ENCODE measurements around the gene CNNM3.

CNNM3 gene

DNA sequence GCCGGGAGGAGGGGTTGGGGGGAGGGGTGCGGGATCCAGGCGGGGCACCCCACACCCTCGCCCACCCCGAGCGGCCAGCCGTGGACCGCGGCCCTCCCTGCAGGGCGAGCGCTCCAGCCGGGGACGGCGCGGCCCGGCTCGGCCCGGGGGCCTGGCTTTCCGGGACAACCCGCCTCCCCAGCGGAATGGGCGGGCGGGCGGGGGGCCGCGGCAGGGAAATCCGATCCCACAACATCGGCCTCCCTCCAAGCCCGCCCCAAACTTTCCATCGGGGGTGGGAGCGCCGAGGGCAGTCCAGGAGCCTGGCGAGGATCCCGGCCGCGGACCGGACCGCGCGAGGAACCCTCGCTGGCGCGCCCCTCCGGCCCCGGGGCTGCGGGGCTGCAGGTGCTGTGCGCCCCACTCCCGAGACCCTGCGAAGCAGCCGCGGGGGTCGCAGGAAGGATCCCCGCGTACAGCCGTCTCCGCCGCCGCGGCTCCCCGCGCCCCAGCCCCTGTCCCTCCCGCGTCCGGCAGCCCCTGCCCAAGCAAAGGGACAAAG, 53.3 kb downstream of the CNNM3 start:
- Histone ChIP-seq H3K9ac (ENCODE audit: low read length in 5 of 5) (peak overlapping the region in 4 of 5 donors; percentile 53 to 84 (median 80)), H3K4me3 (ENCODE audit: low read depth in 1 of 5, low read length in 5 of 5) (peak overlapping the region in 4 of 5 donors; percentile 62 to 80 (median 74)), H3K36me3 (ENCODE audit: control insufficient read depth in 5 of 5, insufficient read depth in 5 of 5, low read length in 5 of 5) (peaks cover 0 to 26% (median 21%) of the 10 kb centered on the region in 5 donors), H3K27me3 (ENCODE audit: control insufficient read depth in 5 of 5, insufficient read depth in 4 of 5, low read length in 5 of 5) (no peaks in the 10 kb centered on the region), H3K9me3 (ENCODE audit: control insufficient read depth in 5 of 5, low read length in 5 of 5) (no peaks in the 10 kb centered on the region), H3K27ac (ENCODE audit: low read depth, low read length) (peak overlapping the region; percentile 77), H3K4me1 (ENCODE audit: control insufficient read depth in 5 of 5, insufficient read depth in 5 of 5, low read length in 5 of 5) (peaks cover 10 to 69% (median 51%) of the 10 kb centered on the region in 5 donors)

DNA sequence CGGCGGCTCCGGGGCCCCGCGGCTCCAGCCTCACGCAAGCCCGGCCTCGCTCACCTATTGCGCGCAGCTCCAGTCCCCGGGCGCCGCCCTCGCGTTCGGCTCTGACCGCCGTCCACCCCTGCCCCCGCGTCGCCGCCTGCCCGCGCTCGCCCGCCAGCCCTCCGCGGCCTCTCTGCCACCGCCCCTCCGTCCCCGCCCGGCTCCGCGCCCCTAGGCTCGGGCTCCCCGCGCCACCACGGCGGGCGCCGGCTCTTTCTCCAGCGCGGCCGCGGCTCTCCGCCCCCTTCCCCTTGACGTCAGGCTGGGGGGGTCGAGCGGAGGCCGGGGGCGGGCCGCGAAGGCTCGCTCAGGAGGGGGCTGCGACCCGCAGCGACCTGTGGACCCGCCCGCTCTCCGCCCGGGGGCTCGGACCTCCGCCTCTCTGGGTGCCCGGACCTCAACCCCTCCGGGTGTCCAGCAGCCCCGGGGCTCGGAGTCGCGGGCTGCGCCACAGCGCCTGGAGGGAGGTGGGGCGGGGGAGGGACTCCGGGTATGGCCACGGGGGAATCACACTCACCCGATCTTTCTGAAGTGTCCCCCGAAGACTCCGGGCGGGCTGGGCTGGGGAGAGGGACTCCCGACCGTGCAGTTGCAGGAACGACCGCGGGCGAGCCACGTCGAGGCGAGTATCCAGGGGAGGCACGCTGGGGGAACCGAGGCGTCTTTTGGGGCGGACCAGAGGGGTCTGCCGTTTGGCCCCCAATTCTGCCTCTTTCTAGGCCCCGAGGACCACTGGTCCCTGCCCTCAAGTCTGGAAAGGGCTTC, 54.0 kb downstream of the CNNM3 start, which contains the start of gene SEMA4C:
TSS of gene SEMA4C (minus strand) at position 259 of the 804 bp plus-strand sequence. CDS start 2,194 bp downstream, outside the sequence.
- Histone ChIP-seq H3K4me3 (ENCODE audit: low read depth in 1 of 5, low read length in 5 of 5) (peak within 1 kb of the TSS; percentile 62 to 80 (median 69)), H3K27me3 (ENCODE audit: control insufficient read depth in 5 of 5, insufficient read depth in 4 of 5, low read length in 5 of 5) (no peaks in the 10 kb centered on the region), H3K4me1 (ENCODE audit: control insufficient read depth in 5 of 5, insufficient read depth in 5 of 5, low read length in 5 of 5) (peaks cover 10 to 76% (median 57%) of the 10 kb centered on the region in 5 donors), H3K27ac (ENCODE audit: low read depth, low read length) (peak within 1 kb of the TSS; percentile 77), H3K9ac (ENCODE audit: low read length in 5 of 5) (peak within 1 kb of the TSS in 4 of 5 donors; percentile 73 to 84 (median 80)), H3K9me3 (ENCODE audit: control insufficient read depth in 5 of 5, low read length in 5 of 5) (no peaks in the 10 kb centered on the region), H3K36me3 (ENCODE audit: control insufficient read depth in 5 of 5, insufficient read depth in 5 of 5, low read length in 5 of 5) (peaks cover 0 to 20% (median 14%) of the 10 kb centered on the region in 5 donors)

DNA sequence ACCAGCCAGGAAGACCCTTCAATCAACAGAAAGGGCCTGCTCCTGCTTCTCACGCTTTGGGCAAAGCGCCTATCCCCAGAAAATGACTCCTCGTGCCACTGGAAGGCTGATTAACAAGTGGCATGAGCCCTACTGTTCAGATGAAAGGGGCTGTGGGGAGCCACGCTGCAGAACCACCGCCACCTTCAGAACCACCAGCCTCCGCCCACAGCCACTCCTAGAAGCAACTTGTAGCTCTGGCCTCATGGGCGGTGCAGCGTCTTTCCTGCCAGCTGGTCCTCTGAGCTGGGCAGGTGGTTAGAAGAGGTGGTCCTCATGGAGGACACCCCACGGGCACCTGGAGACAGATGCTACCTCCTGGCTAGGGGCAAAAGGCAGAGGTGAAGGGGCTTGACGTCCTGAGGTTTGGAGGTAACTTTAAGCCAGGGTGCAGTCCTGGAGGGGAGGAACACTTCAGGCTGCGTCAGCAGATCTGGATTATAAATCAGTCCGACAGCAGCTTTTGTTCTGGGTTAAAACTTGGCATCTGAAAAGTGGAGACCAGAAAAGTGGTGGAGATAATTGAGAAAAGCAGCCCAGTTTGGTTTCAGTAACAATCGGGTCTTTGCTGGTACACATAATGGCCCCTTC, 54.7 kb downstream of the CNNM3 start:
- Histone ChIP-seq H3K4me1 (ENCODE audit: control insufficient read depth in 5 of 5, insufficient read depth in 5 of 5, low read length in 5 of 5) (peaks cover 10 to 75% (median 58%) of the 10 kb centered on the region in 5 donors), H3K27me3 (ENCODE audit: control insufficient read depth in 5 of 5, insufficient read depth in 4 of 5, low read length in 5 of 5) (no peaks in the 10 kb centered on the region), H3K27ac (ENCODE audit: low read depth, low read length) (peak overlapping the region; percentile 49), H3K36me3 (ENCODE audit: control insufficient read depth in 5 of 5, insufficient read depth in 5 of 5, low read length in 5 of 5) (peaks cover 0 to 13% (median 7%) of the 10 kb centered on the region in 5 donors), H3K9ac (ENCODE audit: low read length in 5 of 5) (peak overlapping the region in 3 of 5 donors; percentile 24 to 73 (median 73)), H3K9me3 (ENCODE audit: control insufficient read depth in 5 of 5, low read length in 5 of 5) (no peaks in the 10 kb centered on the region), H3K4me3 (ENCODE audit: low read depth in 1 of 5, low read length in 5 of 5) (peak overlapping the region; percentile 62 to 80 (median 69))

DNA sequence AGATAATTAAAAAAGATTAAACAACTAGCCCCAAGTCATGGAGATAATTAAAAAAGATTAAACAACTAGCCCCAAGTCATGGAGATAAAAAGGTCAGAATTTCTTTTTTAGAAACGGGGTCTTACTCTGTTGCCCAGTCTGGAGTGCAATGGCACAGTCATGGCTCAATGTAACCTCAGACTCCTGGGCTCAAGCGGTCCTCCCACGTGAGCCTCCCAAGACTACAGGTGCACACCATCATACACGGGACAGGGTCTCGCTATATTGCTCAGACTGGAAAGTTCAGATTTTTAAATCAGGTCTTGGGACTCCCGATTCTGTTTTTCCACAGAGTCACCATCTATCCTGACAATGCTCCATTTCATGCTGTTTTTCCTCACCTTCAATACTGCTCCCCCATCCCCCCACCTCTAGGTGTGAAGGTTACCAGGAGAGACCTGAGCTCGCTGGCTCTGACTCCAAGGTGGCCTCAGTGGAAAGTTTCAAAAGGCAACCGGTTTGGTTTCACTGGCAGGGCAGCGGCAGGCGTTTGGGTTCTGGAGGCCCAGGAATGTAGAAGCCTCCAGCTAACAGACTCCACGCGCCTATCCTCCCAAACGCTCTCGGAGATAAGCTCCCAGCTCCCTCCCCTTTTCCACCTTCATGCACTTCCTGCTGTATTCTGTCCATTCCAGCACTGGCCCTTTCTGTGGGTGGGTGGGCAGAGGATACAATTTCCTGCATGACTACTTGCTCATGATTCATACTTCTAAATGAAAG, 56.7 kb downstream of the CNNM3 start:
- Histone ChIP-seq H3K9me3 (ENCODE audit: control insufficient read depth in 5 of 5, low read length in 5 of 5) (no peaks in the 10 kb centered on the region), H3K27me3 (ENCODE audit: control insufficient read depth in 5 of 5, insufficient read depth in 4 of 5, low read length in 5 of 5) (no peaks in the 10 kb centered on the region), H3K4me3 (ENCODE audit: low read depth in 1 of 5, low read length in 5 of 5) (no peak overlapping the region), H3K9ac (ENCODE audit: low read length in 5 of 5) (no peak overlapping the region), H3K36me3 (ENCODE audit: control insufficient read depth in 5 of 5, insufficient read depth in 5 of 5, low read length in 5 of 5) (no peaks in the 10 kb centered on the region), H3K4me1 (ENCODE audit: control insufficient read depth in 5 of 5, insufficient read depth in 5 of 5, low read length in 5 of 5) (peaks cover 3 to 55% (median 38%) of the 10 kb centered on the region in 5 donors), H3K27ac (ENCODE audit: low read depth, low read length) (peak overlapping the region; percentile 76)

DNA sequence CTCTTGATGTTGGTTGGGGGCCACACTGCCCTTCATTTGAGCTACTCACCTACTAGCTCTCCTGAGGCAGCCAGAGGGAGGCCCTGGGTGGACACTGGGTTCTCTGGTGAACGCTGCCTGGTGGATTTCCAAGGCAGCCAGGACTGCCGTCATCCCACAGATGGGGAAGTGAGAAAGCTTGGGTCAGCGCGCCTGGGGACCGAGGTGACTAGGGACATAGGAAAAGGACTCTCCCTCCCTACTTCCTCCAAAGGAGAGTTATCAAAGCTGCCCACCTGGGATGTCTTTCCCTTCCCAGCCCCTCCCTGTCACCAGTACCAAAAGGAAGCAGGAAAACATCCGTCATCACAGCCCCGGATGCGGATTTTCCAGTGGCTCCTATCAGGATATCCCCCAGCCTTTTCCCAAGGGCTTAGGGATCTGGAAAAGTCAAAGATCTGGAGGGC, 57.6 kb downstream of the CNNM3 start:
- no peaks in the 10 kb centered on the region for H3K9me3 ChIP-seq (ENCODE audit: control insufficient read depth in 5 of 5, low read length in 5 of 5)
- H3K4me1 ChIP-seq (ENCODE audit: control insufficient read depth in 5 of 5, insufficient read depth in 5 of 5, low read length in 5 of 5) = peaks cover 3 to 47% (median 31%) of the 10 kb centered on the region in 5 donors
- peak overlapping the region; percentile 76 for H3K27ac ChIP-seq (ENCODE audit: low read depth, low read length)
- H3K27me3 ChIP-seq (ENCODE audit: control insufficient read depth in 5 of 5, insufficient read depth in 4 of 5, low read length in 5 of 5) = peaks cover 0 to 6% (median 0%) of the 10 kb centered on the region in 5 donors
- no peak overlapping the region for H3K9ac ChIP-seq (ENCODE audit: low read length in 5 of 5)
- peak overlapping the region in 1 of 5 donors; percentile 13 for H3K4me3 ChIP-seq (ENCODE audit: low read depth in 1 of 5, low read length in 5 of 5)
- H3K36me3 ChIP-seq (ENCODE audit: control insufficient read depth in 5 of 5, insufficient read depth in 5 of 5, low read length in 5 of 5) = no peaks in the 10 kb centered on the region

DNA sequence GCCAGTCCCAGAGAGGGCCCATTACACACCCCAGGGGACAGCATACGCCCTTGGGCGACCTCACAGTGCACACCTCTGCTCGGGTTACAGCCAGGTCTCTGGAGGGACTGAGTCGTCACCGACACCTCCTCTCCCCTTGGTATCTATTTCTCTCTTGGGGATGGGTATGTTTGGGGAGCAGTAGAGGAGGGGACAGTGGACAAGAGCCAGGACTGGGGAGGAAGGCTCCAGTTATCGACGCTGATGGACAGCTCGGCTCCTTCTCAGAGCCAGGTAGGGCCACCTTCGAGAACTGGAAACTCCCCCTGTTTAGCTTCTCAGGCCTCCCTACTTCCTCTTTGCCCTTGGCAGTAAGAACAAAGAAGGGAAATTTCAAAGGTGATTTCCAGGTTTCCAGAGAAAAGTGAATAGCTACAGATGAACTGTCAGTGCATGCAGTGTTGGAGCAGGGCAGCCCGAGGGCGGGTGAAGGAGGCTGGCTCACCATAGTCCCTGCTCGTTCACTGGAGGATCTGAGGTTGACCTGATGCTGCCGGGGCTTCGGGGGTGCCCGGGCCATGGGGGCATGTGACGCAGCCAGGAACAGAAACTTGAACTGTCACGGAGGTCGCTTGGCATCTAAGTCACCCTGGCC, 58.2 kb downstream of the CNNM3 start:
- Histone ChIP-seq H3K27me3 (ENCODE audit: control insufficient read depth in 5 of 5, insufficient read depth in 4 of 5, low read length in 5 of 5) (peaks cover 0 to 7% (median 0%) of the 10 kb centered on the region in 5 donors), H3K4me3 (ENCODE audit: low read depth in 1 of 5, low read length in 5 of 5) (peak overlapping the region in 1 of 5 donors; percentile 13), H3K4me1 (ENCODE audit: control insufficient read depth in 5 of 5, insufficient read depth in 5 of 5, low read length in 5 of 5) (peaks cover 3 to 44% (median 31%) of the 10 kb centered on the region in 5 donors), H3K9me3 (ENCODE audit: control insufficient read depth in 5 of 5, low read length in 5 of 5) (no peaks in the 10 kb centered on the region), H3K36me3 (ENCODE audit: control insufficient read depth in 5 of 5, insufficient read depth in 5 of 5, low read length in 5 of 5) (no peaks in the 10 kb centered on the region), H3K9ac (ENCODE audit: low read length in 5 of 5) (no peak overlapping the region), H3K27ac (ENCODE audit: low read depth, low read length) (peak overlapping the region; percentile 76)

DNA sequence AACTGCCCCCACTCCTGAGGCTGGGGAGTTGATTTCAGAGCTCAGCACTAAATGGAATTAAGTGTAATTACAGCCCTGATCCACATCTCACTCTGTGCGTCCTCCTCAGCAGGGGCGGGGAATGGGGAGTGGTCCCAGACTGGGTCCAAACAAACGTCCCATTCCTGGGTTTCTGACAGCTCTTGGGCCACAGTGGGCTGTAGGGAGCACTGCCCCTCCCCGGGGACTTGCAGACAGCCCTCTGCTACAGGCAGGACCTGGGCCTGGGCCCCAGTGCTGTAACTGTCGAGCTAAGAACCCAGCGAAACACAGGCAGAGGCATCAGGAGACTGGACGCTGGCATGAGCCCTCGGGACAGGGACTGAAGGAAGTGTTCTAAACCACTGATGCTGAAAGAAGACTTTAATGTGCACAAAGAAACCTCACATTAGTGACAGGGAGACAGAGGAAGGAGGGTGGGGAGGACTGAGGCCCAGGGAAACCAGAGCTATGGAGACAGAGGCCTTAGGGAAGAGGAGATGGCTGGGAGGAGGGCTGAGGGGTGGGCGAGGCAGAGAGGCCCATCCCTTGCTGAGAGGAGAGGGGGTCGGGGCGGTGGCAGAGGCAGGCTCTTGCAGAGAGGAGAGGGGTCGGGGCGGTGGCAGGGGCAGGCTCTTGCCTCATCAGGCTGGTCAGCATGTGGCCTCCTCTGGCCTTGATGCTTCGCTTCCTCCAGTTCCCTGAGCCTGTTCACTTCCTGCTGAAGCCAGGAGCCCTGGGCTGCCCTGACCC, 59.6 kb downstream of the CNNM3 start:
- peaks cover 0 to 7% (median 0%) of the 10 kb centered on the region in 5 donors for H3K27me3 ChIP-seq (ENCODE audit: control insufficient read depth in 5 of 5, insufficient read depth in 4 of 5, low read length in 5 of 5)
- no peak overlapping the region for H3K27ac ChIP-seq (ENCODE audit: low read depth, low read length)
- no peak overlapping the region for H3K4me3 ChIP-seq (ENCODE audit: low read depth in 1 of 5, low read length in 5 of 5)
- no peaks in the 10 kb centered on the region for H3K9me3 ChIP-seq (ENCODE audit: control insufficient read depth in 5 of 5, low read length in 5 of 5)
- no peak overlapping the region for H3K9ac ChIP-seq (ENCODE audit: low read length in 5 of 5)
- H3K4me1 ChIP-seq (ENCODE audit: control insufficient read depth in 5 of 5, insufficient read depth in 5 of 5, low read length in 5 of 5) = peaks cover 3 to 33% (median 27%) of the 10 kb centered on the region in 5 donors
- no peaks in the 10 kb centered on the region for H3K36me3 ChIP-seq (ENCODE audit: control insufficient read depth in 5 of 5, insufficient read depth in 5 of 5, low read length in 5 of 5)

DNA sequence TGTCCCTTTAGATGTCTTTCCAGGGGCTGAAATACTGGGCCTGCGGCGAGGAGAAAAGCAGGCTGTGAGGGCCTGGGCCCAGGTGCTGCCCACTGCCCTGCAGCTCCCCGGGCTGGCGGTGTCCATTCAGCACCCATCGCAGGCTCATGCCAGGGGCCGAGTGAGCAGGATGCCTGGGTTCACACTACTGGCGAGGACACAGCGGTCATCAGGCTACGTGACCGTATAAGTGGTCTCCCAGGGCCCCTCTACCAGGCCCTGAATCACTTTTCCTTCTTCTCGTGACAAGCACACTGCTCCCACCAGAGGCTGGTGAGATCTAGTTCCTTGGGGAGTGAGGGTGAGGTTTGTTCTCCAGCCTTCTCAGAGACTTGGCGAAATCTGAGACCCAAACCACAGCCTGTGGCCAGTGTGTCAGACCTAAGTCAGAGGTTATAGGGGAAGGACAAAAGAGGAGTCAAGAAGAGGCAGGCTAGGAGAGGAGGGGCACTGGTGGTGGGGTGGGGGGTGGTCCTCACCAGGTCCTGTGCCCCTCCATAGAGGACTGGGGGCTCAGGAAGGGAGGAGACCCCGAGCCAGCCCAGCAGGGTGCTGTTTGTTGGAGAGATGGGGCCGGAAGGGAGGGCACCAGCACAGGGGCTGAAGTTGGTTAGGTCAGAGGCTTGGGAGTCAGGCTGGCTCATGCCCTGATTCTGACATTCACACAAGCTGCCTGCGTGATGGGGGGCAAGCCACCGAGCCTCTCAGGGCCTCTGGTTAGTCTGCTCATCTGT, 60.4 kb downstream of the CNNM3 start:
- no peak overlapping the region for H3K4me3 ChIP-seq (ENCODE audit: low read depth in 1 of 5, low read length in 5 of 5)
- peaks cover 0 to 7% (median 0%) of the 10 kb centered on the region in 5 donors for H3K27me3 ChIP-seq (ENCODE audit: control insufficient read depth in 5 of 5, insufficient read depth in 4 of 5, low read length in 5 of 5)
- H3K9ac ChIP-seq (ENCODE audit: low read length in 5 of 5) = no peak overlapping the region
- H3K27ac ChIP-seq (ENCODE audit: low read depth, low read length) = no peak overlapping the region
- no peaks in the 10 kb centered on the region for H3K9me3 ChIP-seq (ENCODE audit: control insufficient read depth in 5 of 5, low read length in 5 of 5)
- no peaks in the 10 kb centered on the region for H3K36me3 ChIP-seq (ENCODE audit: control insufficient read depth in 5 of 5, insufficient read depth in 5 of 5, low read length in 5 of 5)
- H3K4me1 ChIP-seq (ENCODE audit: control insufficient read depth in 5 of 5, insufficient read depth in 5 of 5, low read length in 5 of 5) = peaks cover 3 to 32% (median 23%) of the 10 kb centered on the region in 5 donors
